ENCODE data around the gene MLH1.

DNA sequence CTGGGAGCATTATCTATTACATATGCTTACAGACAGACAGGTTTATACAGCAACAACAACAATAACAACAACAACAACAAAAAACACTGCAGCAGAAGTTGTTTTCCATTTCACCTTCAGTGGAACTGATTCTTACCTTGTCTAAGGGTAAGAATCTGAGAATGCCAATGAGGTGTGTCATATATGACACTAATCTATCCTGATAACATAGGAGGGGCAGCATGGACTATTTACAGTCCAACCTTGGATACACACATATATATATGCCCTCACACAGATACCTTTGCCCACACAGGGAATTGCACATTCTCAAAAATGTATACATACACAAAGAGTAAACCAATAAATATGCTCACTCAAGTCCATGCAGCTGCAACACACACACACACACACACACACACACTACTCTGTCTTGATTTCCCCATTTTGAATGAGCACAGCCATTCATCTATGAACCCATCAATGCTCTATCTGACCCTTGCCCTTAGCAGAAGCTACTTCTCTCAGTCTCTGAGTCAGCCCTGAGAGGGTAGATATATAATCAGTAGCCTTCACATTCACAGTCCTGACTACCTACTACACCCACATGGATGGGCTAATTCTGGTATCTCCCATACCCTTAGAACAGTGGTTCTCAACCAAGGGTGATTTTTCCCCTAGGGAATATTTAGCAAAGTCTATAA is 38.7 kb upstream of the MLH1 start:
- no peak for TF ChIP-seq GATA3 (IDR thresholded peaks at IDR 0.05; ENCODE audit: low read depth, low read length)
- no peak for TF ChIP-seq GATA2 (IDR thresholded peaks at IDR 0.05; ENCODE audit: low read depth, low read length)
